ENCODE results near the gene DGKZ.

DNA sequence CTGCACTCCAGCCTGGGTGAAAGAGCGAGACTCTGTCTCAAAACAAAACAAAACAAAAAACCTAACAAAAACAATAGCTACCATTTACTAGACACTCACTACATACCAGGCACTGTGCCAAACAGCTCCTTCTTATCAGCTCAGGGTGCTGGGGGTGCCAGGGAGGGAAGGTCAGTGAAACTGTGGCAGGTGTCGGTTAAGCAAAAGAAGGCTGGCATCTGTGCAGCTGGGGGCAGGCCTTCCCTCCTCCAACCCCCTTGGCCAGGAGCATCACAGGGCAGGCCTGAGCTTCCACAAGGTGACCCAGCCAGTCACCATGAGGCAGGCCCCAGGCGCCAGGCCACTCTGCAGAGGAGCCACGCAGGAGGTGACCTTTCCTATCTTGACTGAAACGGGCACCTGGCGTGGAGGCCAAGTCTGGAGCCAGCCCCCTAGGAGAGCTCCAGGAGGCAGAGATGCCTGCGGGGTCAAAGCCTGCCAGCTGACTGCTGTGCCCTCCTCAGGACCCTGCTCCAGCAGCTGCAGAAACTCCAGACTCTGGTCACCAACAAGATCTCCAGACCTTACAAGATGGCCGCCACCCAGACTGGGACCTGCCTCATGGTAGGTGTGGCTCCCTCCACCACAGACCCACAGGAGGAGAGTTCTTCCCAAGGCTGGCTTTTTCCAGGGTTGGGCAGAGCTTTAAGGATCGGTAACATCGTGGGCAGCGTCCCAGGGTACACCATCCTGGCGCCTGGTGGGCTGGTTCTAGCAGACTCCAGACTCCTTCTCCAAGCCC is 31.3 kb upstream of the DGKZ start:
- no peak for TF ChIP-seq EZH2 (IDR thresholded peaks at IDR 0.05; ENCODE audit: insufficient read depth, poor library complexity, severe bottlenecking)
- TF ChIP-seq EZH2phosphoT487 (IDR thresholded peaks at IDR 0.05; ENCODE audit: insufficient read depth, low read depth), result no peak

Data from GM23248 (cell line).